ENCODE measurements around the gene SCN8A. TPM values are rescaled to one million over a fixed set of nuclear protein-coding genes. Genes with fewer than 3 reads are reported as not detected.

Gene SCN8A
- total RNA-seq, 1 donor from 2014 or later, result 2.0 TPM

GRCh38 chr12:51821440-51822260, 230.6 kb downstream of the SCN8A start:
- intact Hi-C loops (cut with DNase I), result no loop called here
- H3K27ac ChIP-seq, result peak overlapping the region in 1 of 2 donors; percentile 33
- H3K27me3 ChIP-seq, result peaks cover 6% of the 10 kb centered on the region
- H3K4me3 ChIP-seq, result peak overlapping the region; percentile 41 to 59
- TF ChIP-seq CTCF (IDR thresholded peaks at IDR 0.05), result no peak
- DNase-seq (ENCODE audit: low spot score in 2 of 2), result no peak
- no peaks in the 10 kb centered on the region for H3K9me3 ChIP-seq
- no peaks in the 10 kb centered on the region for H3K36me3 ChIP-seq
- no peaks in the 10 kb centered on the region for H3K4me1 ChIP-seq

GRCh38 chr12:51822261-51822616, 231.2 kb downstream of the SCN8A start:
- H3K27me3 ChIP-seq, result peaks cover 6% of the 10 kb centered on the region
- H3K4me3 ChIP-seq, result no peak overlapping the region
- H3K27ac ChIP-seq, result no peak overlapping the region
- intact Hi-C loops (cut with DNase I), result no loop called here
- DNase-seq (ENCODE audit: low spot score in 2 of 2), result no peak
- H3K36me3 ChIP-seq, result no peaks in the 10 kb centered on the region
- TF ChIP-seq CTCF (IDR thresholded peaks at IDR 0.05), result no peak
- H3K4me1 ChIP-seq, result no peaks in the 10 kb centered on the region
- H3K9me3 ChIP-seq, result no peaks in the 10 kb centered on the region

GRCh38 chr12:51822956-51823355, 231.9 kb downstream of the SCN8A start:
- peaks cover 6% of the 10 kb centered on the region for H3K27me3 ChIP-seq
- TF ChIP-seq CTCF (IDR thresholded peaks at IDR 0.05), result no peak
- no peak for DNase-seq (ENCODE audit: low spot score in 2 of 2)
- no peaks in the 10 kb centered on the region for H3K4me1 ChIP-seq
- H3K9me3 ChIP-seq, result no peaks in the 10 kb centered on the region
- no peak overlapping the region for H3K4me3 ChIP-seq
- no peaks in the 10 kb centered on the region for H3K36me3 ChIP-seq
- H3K27ac ChIP-seq, result no peak overlapping the region
- intact Hi-C loops (cut with DNase I), result no loop called here

- DNase-seq (ENCODE audit: low spot score in 2 of 2), result no peak
- Histone ChIP-seq H3K9me3 (no peaks in the 10 kb centered on the region), H3K27me3 (peaks cover 6% of the 10 kb centered on the region), H3K36me3 (no peaks in the 10 kb centered on the region), H3K4me3 (no peak overlapping the region), H3K27ac (no peak overlapping the region), H3K4me1 (no peaks in the 10 kb centered on the region)
- intact Hi-C loops (cut with DNase I), result no loop called here
- peak in 1 of 3 experiments; percentile 45 for TF ChIP-seq CTCF (IDR thresholded peaks at IDR 0.05)
Measured at GRCh38 chr12:51823875-51824565, 233.0 kb downstream of the SCN8A start.

GRCh38 chr12:51825216-51825615, 234.2 kb downstream of the SCN8A start:
- Histone ChIP-seq H3K9me3 (no peaks in the 10 kb centered on the region), H3K36me3 (no peaks in the 10 kb centered on the region), H3K4me3 (no peak overlapping the region), H3K27ac (no peak overlapping the region), H3K4me1 (no peaks in the 10 kb centered on the region), H3K27me3 (peaks cover 5% of the 10 kb centered on the region)
- intact Hi-C loops (cut with DNase I), result no loop called here
- no peak for TF ChIP-seq CTCF (IDR thresholded peaks at IDR 0.05)
- no peak for DNase-seq (ENCODE audit: low spot score in 2 of 2)
